ENCODE results near the gene TMTC3. TPM values are rescaled to one million over a fixed set of nuclear protein-coding genes. Genes with fewer than 3 reads are reported as not detected.

Gene TMTC3
- 26.1 and 30.5 TPM in 2 replicates for total RNA-seq (ENCODE audit: low replicate concordance)

GRCh38 chr12:88141774-88142609 lies at the start of gene TMTC3, which contains the start of gene CEP290:
Gene TMTC3 (plus strand): TSS chr12:88142307. CDS start chr12:88148316, 6,009 bp downstream.
Gene CEP290 (minus strand): TSS chr12:88142088. CDS start chr12:88141307, 781 bp downstream.

Other genes starting within 250 kb of the TMTC3 start
- gene C12orf50, start 112.9 kb upstream of the TMTC3 start, total RNA-seq (ENCODE audit: low replicate concordance): 0.12 TPM in 1 of 2 replicates, not detected in the other
- 5.7 and 8.1 TPM in 2 replicates for gene CEP290, start 219 bp upstream of the TMTC3 start, total RNA-seq (ENCODE audit: low replicate concordance)